H1 (cell line): ENCODE data around the gene WDR48. TPM values are rescaled to one million over a fixed set of nuclear protein-coding genes. Genes with fewer than 3 reads are reported as not detected.

Experiments
- CTCF ChIA-PET: fragments of 300-600 bp; sonication (Branson Sonifier 250); formaldehyde crosslinking; loops from one replicate; lab custom pipeline; 2021; ENCODE audit not compliant: partially characterized antibody; lab: Charles Lee
- POLR2A ChIA-PET: fragments of 300-600 bp; sonication (Branson Sonifier 250); formaldehyde crosslinking; loops from one replicate; lab custom pipeline; 2021; ENCODE audit warnings: inconsistent platforms; ENCODE audit not compliant: partially characterized antibody; lab: Charles Lee
- DNase-seq, 2 experiments: peaks; one replicate each; pipeline versions ENCODE4 v3.0.0 to v3.0.0-alpha.2; 2010 to 2022; ENCODE audit warnings: low spot score in 2 of 2, low read depth in 1 of 2, mixed read lengths in 1 of 2
- FAIRE-seq: peaks from 2 replicates; lab custom pipeline; 2011; peaks lifted over from hg19 to GRCh38; lab: Jason Lieb, UNC
- H2AFZ ChIP-seq: 2 replicates; pipeline ENCODE4 v1.8.1; 2012; ENCODE audit warnings: low read length, inconsistent platforms
- H2AK5ac ChIP-seq: 2 replicates; pipeline ENCODE4 v1.6.1; 2013; ENCODE audit warnings: low read depth, low read length
- H2BK120ac ChIP-seq: replicated peaks from 2 replicates; pipeline ENCODE3; 2013; ENCODE audit warnings: low read depth, low read length, inconsistent platforms
- H2BK12ac ChIP-seq: 2 replicates; pipeline ENCODE4 v1.6.1; 2013; ENCODE audit warnings: low read depth, low read length
- H2BK15ac ChIP-seq: 2 replicates; pipeline ENCODE4 v1.6.1; 2013; ENCODE audit warnings: low read length
- H2BK20ac ChIP-seq: 2 replicates; pipeline ENCODE4 v1.6.1; 2013; ENCODE audit warnings: low read length
- H2BK5ac ChIP-seq: 2 replicates; pipeline ENCODE4 v1.6.1; 2013; ENCODE audit warnings: low read depth, low read length
- H3K14ac ChIP-seq: 2 replicates; pipeline ENCODE4 v1.6.1; 2013; ENCODE audit warnings: inconsistent platforms; ENCODE audit not compliant: insufficient read length
- H3K18ac ChIP-seq: 2 replicates; pipeline ENCODE4 v1.6.1; 2013; ENCODE audit warnings: low read length; ENCODE audit errors: extremely low read depth
- H3K23ac ChIP-seq: 2 replicates; pipeline ENCODE4 v1.6.1; 2013; ENCODE audit warnings: inconsistent platforms; ENCODE audit not compliant: insufficient read length
- H3K23me2 ChIP-seq: 2 replicates; pipeline ENCODE4 v1.6.1; 2013; ENCODE audit warnings: low read depth, low read length
- H3K27ac ChIP-seq: 2 replicates; pipeline ENCODE4 v1.6.1; 2011; ENCODE audit warnings: low read depth, low read length, inconsistent platforms
- H3K27me3 ChIP-seq, 4 experiments: replicated peaks in 1 of 4; 1 replicate in 1 of 4; 2 replicates in 3 of 4; pipeline versions ENCODE4 v1.6.1 to v1.8.1; 2011 to 2013; ENCODE audit warnings: low read length in 3 of 4, mild to moderate bottlenecking in 3 of 4, inconsistent platforms in 2 of 4, mixed read lengths in 2 of 4, moderate library complexity in 1 of 4; ENCODE audit not compliant: control insufficient read depth in 3 of 4, insufficient read depth in 3 of 4; ENCODE audit errors: extremely low read depth in 1 of 4
- H3K36me3 ChIP-seq, 4 experiments: 2 replicates each; pipeline versions ENCODE4 v1.6.1 to v1.8.1; 2011 to 2013; ENCODE audit warnings: mild to moderate bottlenecking in 4 of 4, low read length in 3 of 4, moderate library complexity in 2 of 4, control low read depth in 1 of 4, inconsistent platforms in 1 of 4; ENCODE audit not compliant: insufficient read depth in 4 of 4, control insufficient read depth in 2 of 4
- H3K4ac ChIP-seq: replicated peaks from 2 replicates; pipeline ENCODE3; 2013; ENCODE audit warnings: low read length, low read depth, mixed read lengths, inconsistent platforms; ENCODE audit not compliant: insufficient read length
- H3K4me1 ChIP-seq, 4 experiments: replicated peaks in 1 of 4; 1 replicate in 1 of 4; 2 replicates in 3 of 4; pipeline versions ENCODE4 v1.6.1 to v1.8.1; 2011 to 2013; ENCODE audit warnings: low read length in 3 of 4, inconsistent platforms in 2 of 4, mixed read lengths in 1 of 4; ENCODE audit not compliant: insufficient read depth in 4 of 4, control insufficient read depth in 3 of 4
- H3K4me2 ChIP-seq, 2 experiments: 2 replicates each; pipeline versions ENCODE4 v1.6.1 to v1.8.1; 2011 to 2013; ENCODE audit warnings: low read depth in 2 of 2, low read length in 2 of 2, control low read depth in 1 of 2, inconsistent platforms in 1 of 2, mild to moderate bottlenecking in 1 of 2; ENCODE audit not compliant: insufficient read depth in 1 of 2
- H3K4me3 ChIP-seq, 4 experiments: fragments of 200-600, 300-600 bp in 1 of 4; sonication (generic), shearing (Covaris generic), sonication (Bioruptor Twin) in 1 of 4; 2 replicates each; pipeline versions ENCODE4 v1.5.1 to v1.8.1; 2011 to 2016; ENCODE audit warnings: low read length in 4 of 4, low read depth in 3 of 4, control low read depth in 2 of 4, inconsistent platforms in 2 of 4, mild to moderate bottlenecking in 2 of 4, mixed read lengths in 1 of 4, moderate library complexity in 1 of 4; ENCODE audit not compliant: insufficient read depth in 2 of 4; ENCODE audit errors: extremely low read depth in 1 of 4
- H3K56ac ChIP-seq: replicated peaks from 2 replicates; pipeline ENCODE3; 2013; ENCODE audit warnings: low read depth, mild to moderate bottlenecking, mixed read lengths, low read length, inconsistent platforms; ENCODE audit not compliant: insufficient read length
- H3K79me1 ChIP-seq: 2 replicates; pipeline ENCODE4 v1.6.1; 2013; ENCODE audit warnings: low read depth, low read length, control low read depth
- H3K79me2 ChIP-seq, 2 experiments: 2 replicates each; pipeline versions ENCODE4 v1.6.1 to v1.8.1; 2012 to 2013; ENCODE audit warnings: low read length in 2 of 2, mild to moderate bottlenecking in 2 of 2, inconsistent platforms in 1 of 2; ENCODE audit not compliant: insufficient read depth in 2 of 2, control insufficient read depth in 1 of 2
- H3K9ac ChIP-seq, 4 experiments: replicated peaks in 1 of 4; 1 replicate in 1 of 4; 2 replicates in 3 of 4; pipeline versions ENCODE4 v1.6.1 to v1.8.1; 2011 to 2013; ENCODE audit warnings: low read depth in 3 of 4, low read length in 3 of 4, control low read depth in 2 of 4, mild to moderate bottlenecking in 2 of 4, moderate library complexity in 2 of 4, inconsistent platforms in 1 of 4; ENCODE audit errors: extremely low read depth in 1 of 4
- H3K9me3 ChIP-seq, 2 experiments: 2 replicates each; pipeline versions ENCODE4 v1.6.1 to v1.8.1; 2012 to 2013; ENCODE audit warnings: mild to moderate bottlenecking in 2 of 2, moderate library complexity in 2 of 2, control low read depth in 1 of 2, inconsistent platforms in 1 of 2, low read depth in 1 of 2, low read length in 1 of 2, mixed read lengths in 1 of 2; ENCODE audit not compliant: insufficient read depth in 2 of 2
- H4K20me1 ChIP-seq, 2 experiments: replicated peaks in 1 of 2; 2 replicates each; pipeline versions ENCODE3 to v1.8.1; 2011 to 2013; ENCODE audit warnings: inconsistent platforms in 2 of 2, low read length in 2 of 2, mild to moderate bottlenecking in 1 of 2; ENCODE audit not compliant: insufficient read depth in 2 of 2, control insufficient read depth in 1 of 2
- H4K5ac ChIP-seq: 2 replicates; pipeline ENCODE4 v1.6.1; 2013; ENCODE audit warnings: low read length, low read depth, mixed read lengths, inconsistent platforms; ENCODE audit not compliant: insufficient read length
- H4K8ac ChIP-seq: 2 replicates; pipeline ENCODE4 v1.8.0; 2013; ENCODE audit warnings: mild to moderate bottlenecking, moderate library complexity, low read length, inconsistent platforms; ENCODE audit not compliant: insufficient read depth; ENCODE audit errors: extremely low read depth
- H4K91ac ChIP-seq: replicated peaks from 2 replicates; pipeline ENCODE3; 2013; ENCODE audit warnings: low read length, mixed read lengths, inconsistent platforms; ENCODE audit not compliant: insufficient read length
- BCL11A ChIP-seq, 2 experiments: IDR thresholded peaks; one replicate each; pipeline ENCODE4 v1.6.1; 2011; ENCODE audit warnings: low read depth in 2 of 2, low read length in 2 of 2, mild to moderate bottlenecking in 2 of 2
- CBX5 ChIP-seq: fragments of 300-800, 300-1000 bp; sonication (generic); IDR thresholded peaks from 2 replicates; pipeline ENCODE4 v1.7.1; 2016; ENCODE audit warnings: antibody characterized with exemption, low read length, low read depth
- CHD2 ChIP-seq: IDR thresholded peaks from 2 replicates; pipeline ENCODE4 v1.6.1; 2012; ENCODE audit warnings: low read length, improper control_type of control experiment
- JUND ChIP-seq: IDR thresholded peaks from 2 replicates; pipeline ENCODE4 v1.6.1; 2011; ENCODE audit warnings: mild to moderate bottlenecking, improper control_type of control experiment, low read length
- KDM1A ChIP-seq: fragments of 200-600, 300-600 bp; sonication (generic); IDR thresholded peaks from 2 replicates; pipeline ENCODE4 v1.7.1; 2016; ENCODE audit warnings: mild to moderate bottlenecking, low read length, borderline replicate concordance
- NANOG ChIP-seq: IDR thresholded peaks from 2 replicates; pipeline ENCODE4 v1.6.1; 2011; ENCODE audit warnings: low read length, low read depth, mild to moderate bottlenecking, inconsistent platforms; ENCODE audit not compliant: insufficient read depth, poor library complexity, severe bottlenecking
- POLR2A ChIP-seq, 2 experiments: IDR thresholded peaks; 1 replicate in 1 of 2; 2 replicates in 1 of 2; pipeline ENCODE4 v1.6.1; 2011; ENCODE audit warnings: low read depth in 2 of 2, low read length in 2 of 2, mild to moderate bottlenecking in 2 of 2; ENCODE audit errors: control extremely low read depth in 1 of 2
- SP4 ChIP-seq: IDR thresholded peaks from 2 replicates; pipeline ENCODE4 v1.6.1; 2012; ENCODE audit warnings: low read length, inconsistent platforms
- TEAD4 ChIP-seq: IDR thresholded peaks from 2 replicates; pipeline ENCODE4 v1.6.1; 2012; ENCODE audit warnings: low read depth, low read length, inconsistent platforms, mixed read lengths
- WGBS, 2 experiments: shearing (Covaris generic) in 1 of 2; methylation state at CpG; one replicate each; pipeline versions ENCODE4 v1.1.6 to v1.1.7; 2013 to 2015; ENCODE audit warnings: low lambda C conversion rate in 2 of 2, mixed read lengths in 2 of 2, inconsistent platforms in 1 of 2, low coverage in 1 of 2, missing lambda C conversion rate in 1 of 2; ENCODE audit not compliant: insufficient replicate concordance in 2 of 2, insufficient coverage in 1 of 2, insufficient read length in 1 of 2; ENCODE audit errors: extremely low coverage in 1 of 2, missing lambda C conversion rate in 1 of 2; 5-methylcytosine and 5-hydroxymethylcytosine counted together
- polyA plus RNA-seq, 7 experiments: library from polyadenylated mRNA; depleted of rRNA in 3 of 7; stranded (reverse) in 5 of 7; unstranded in 2 of 7; fragments of >200 nt in 5 of 7; fragments of 200-250 nt in 2 of 7; gene quantifications; 1 replicate in 5 of 7; 2 replicates in 1 of 7; 4 replicates in 1 of 7; pipeline versions ENCODE4 v1.2.1 to v1.2.3, GENCODE V29; 2011 to 2013; ENCODE audit warnings: missing spikeins in 2 of 7, mixed read lengths in 2 of 7
- total RNA-seq: library from RNA; stranded (reverse); fragmentation: NEBNext Ultra II Directional; extraction: Animal tissue kit (Norgen Biotek cat#: 25700); gene quantifications from 2 replicates; pipeline ENCODE4 v1.2.1, GENCODE V29; 2021

WDR48 gene
- total and polyA plus RNA-seq, 2 of the 8 experiments (the other 6 are each of a cell fraction or from before 2014, with no cell fraction given): 21.2 to 54.1 TPM

DNA sequence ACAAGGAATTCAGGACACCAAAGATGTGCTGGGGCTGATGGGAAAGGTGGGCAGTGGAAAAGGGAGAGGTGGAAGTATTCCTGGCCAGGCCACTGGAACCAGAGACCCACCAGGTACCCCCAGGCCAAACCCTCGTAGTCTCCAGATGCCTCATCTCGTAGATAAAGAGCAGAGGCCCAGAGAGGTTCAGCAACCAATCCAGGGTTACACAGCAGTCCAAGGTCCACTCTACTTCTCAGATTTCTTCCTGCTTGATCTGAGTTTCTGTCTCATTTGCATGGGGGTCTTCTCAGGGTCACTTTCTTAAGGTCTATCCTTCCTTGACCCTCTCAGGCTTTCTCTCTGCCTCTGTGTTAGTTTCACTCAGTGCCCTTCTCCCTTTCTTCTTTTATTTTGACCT is 60.7 kb downstream of the WDR48 start:
- no peaks in the 10 kb centered on the region for H3K36me3 ChIP-seq
- ChIA-PET POLR2A (interaction anchor here (0.6 kb wide), 1 partner anchor 62 kb away, joined by 3 read pairs; no protein-coding TSS in a partner anchor), CTCF (interaction anchor here (0.7 to 20.0 kb wide), 4 partner anchors 8 to 179 kb away, joined by 3 to 496 read pairs (median 50); no protein-coding TSS in a partner anchor)
- no peak overlapping the region for H3K4me2 ChIP-seq
- H3K9ac ChIP-seq: no peak overlapping the region
- no peak for DNase-seq
- H4K8ac ChIP-seq: no peak overlapping the region
- no peak overlapping the region for H2BK5ac ChIP-seq
- no peak overlapping the region for H3K56ac ChIP-seq
- 89% methylated on average over 2 of the region's 2 CpGs; no CpG with 5 or more reads in 1 of the 2 experiments for WGBS, 2 experiments
- peaks cover 5% of the 10 kb centered on the region; the same call in 1 of the 2 replicates for H3K23me2 ChIP-seq
- no peak overlapping the region for H2BK12ac ChIP-seq
- no peak overlapping the region for H3K14ac ChIP-seq
- no peak overlapping the region for H4K91ac ChIP-seq
- no peaks in the 10 kb centered on the region for H4K20me1 ChIP-seq
- H2AK5ac ChIP-seq: no peak overlapping the region
- no peak overlapping the region for H3K4ac ChIP-seq
- no peaks in the 10 kb centered on the region for H3K4me1 ChIP-seq
- H2BK15ac ChIP-seq: no peak overlapping the region
- H4K5ac ChIP-seq: no peak overlapping the region
- H2BK120ac ChIP-seq: no peak overlapping the region
- no peak overlapping the region for H3K4me3 ChIP-seq
- no peak overlapping the region for H3K27ac ChIP-seq
- no peak overlapping the region for H3K23ac ChIP-seq
- H3K27me3 ChIP-seq: peaks cover 0 to 8% (median 2%) of the 10 kb centered on the region in 4 experiments; a peak in 1 of 7 replicates
- no peak overlapping the region for H2BK20ac ChIP-seq
- H3K9me3 ChIP-seq: no peaks in the 10 kb centered on the region
- H2AFZ ChIP-seq: no peak overlapping the region
- TF ChIP-seq CHD2 (no peak), JUND (no peak), CBX5 (no peak), SP4 (no peak), KDM1A (no peak), BCL11A (IDR thresholded peaks at IDR 0.05; ENCODE audit: low read depth in 2 of 2, low read length in 2 of 2) (no peak), TEAD4 (no peak), POLR2A (IDR thresholded peaks at IDR 0.05; ENCODE audit: control extremely low read depth in 1 of 2, low read depth in 2 of 2, low read length in 2 of 2) (no peak), NANOG (no peak)
- H3K79me1 ChIP-seq: no peaks in the 10 kb centered on the region
- no peak for FAIRE-seq
- H3K79me2 ChIP-seq: no peaks in the 10 kb centered on the region
- H3K18ac ChIP-seq: no peak overlapping the region
